Activated T-helper 1 cell treated with anti-CD3 and anti-CD28 coated beads, Interleukin-12 subunit alpha, Interleukin-12 subunit beta, Interleukin-2, Interleukin-4 antibody, amounts not matched to agents 30 ng/mL and 10 ng/mL and 1 ng/mL, durations not matched to agents 14 hours and 24 hours and 36 hours (primary cell): ENCODE results near the gene RAMACL. TPM values are rescaled to one million over a fixed set of nuclear protein-coding genes. Genes with fewer than 3 reads are reported as not detected.

Source experiments
- DNase-seq: peaks from one replicate; pipeline ENCODE4 v3.0.0; 2021; ENCODE audit warnings: low spot score
- H3K27ac Mint-ChIP-seq: one replicate; pipeline ENCODE4 v1.8.0; 2021; ENCODE audit warnings: mild to moderate bottlenecking, mixed read lengths
- H3K27me3 Mint-ChIP-seq: one replicate; pipeline ENCODE4 v1.8.0; 2022; ENCODE audit warnings: mild to moderate bottlenecking, moderate library complexity, mixed read lengths; ENCODE audit not compliant: insufficient read depth
- H3K36me3 Mint-ChIP-seq: one replicate; pipeline ENCODE4 v1.8.0; 2021; ENCODE audit warnings: low read depth, mixed read lengths
- H3K4me1 Mint-ChIP-seq: one replicate; pipeline ENCODE4 v1.8.0; 2021; ENCODE audit warnings: low read depth, mixed read lengths
- H3K4me3 Mint-ChIP-seq: one replicate; pipeline ENCODE4 v1.8.0; 2021; ENCODE audit warnings: mild to moderate bottlenecking, moderate library complexity, mixed read lengths
- H3K9me3 Mint-ChIP-seq: one replicate; pipeline ENCODE4 v1.8.0; 2021; ENCODE audit warnings: mixed read lengths
- intact Hi-C: fragments of 100-400 bp; cut with micrococcal nuclease; formaldehyde crosslinking; loops from one replicate; pipeline ENCODE4 v1.15.1; 2024
- total RNA-seq: library from RNA; stranded (reverse); gene quantifications from 2 replicates; pipeline ENCODE4 v1.2.3, GENCODE V29; 2022

RAMACL gene
- total RNA-seq, 1 donor from 2014 or later = 0.29 TPM

GRCh38 chr6:166614171-166614583 is 27.7 kb upstream of the RAMACL start:
- intact Hi-C loops = no loop called here
- Mint-ChIP-seq H3K27ac (no peak overlapping the region), H3K4me3 (no peak overlapping the region), H3K9me3 (no peaks in the 10 kb centered on the region), H3K36me3 (no peaks in the 10 kb centered on the region), H3K4me1 (no peaks in the 10 kb centered on the region), H3K27me3 (no peaks in the 10 kb centered on the region)
- DNase-seq = no peak

DNA sequence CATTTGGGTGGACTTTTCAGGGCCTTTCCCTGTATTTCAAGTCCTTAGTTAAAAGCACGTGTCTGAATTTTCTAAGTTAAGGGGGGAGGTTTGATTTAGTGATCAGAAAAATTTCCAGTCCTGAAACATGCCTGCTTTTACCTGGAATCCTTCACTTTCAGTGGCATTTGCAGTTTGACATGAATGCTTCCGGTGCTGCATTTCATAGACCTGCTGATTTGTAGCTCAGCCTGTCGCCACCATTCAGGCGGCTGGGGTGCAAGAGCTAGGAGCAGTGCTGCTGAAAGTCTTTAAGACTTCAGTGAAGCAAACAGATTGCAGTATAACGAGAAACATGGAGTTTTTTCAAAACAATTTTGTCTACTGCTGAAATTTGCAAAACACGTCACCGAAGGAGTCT is 26.5 kb upstream of the RAMACL start:
- Mint-ChIP-seq H3K27me3 (no peaks in the 10 kb centered on the region), H3K4me3 (no peak overlapping the region), H3K36me3 (no peaks in the 10 kb centered on the region), H3K9me3 (no peaks in the 10 kb centered on the region), H3K27ac (no peak overlapping the region), H3K4me1 (no peaks in the 10 kb centered on the region)
- intact Hi-C loops = no loop called here
- no peak for DNase-seq

DNA sequence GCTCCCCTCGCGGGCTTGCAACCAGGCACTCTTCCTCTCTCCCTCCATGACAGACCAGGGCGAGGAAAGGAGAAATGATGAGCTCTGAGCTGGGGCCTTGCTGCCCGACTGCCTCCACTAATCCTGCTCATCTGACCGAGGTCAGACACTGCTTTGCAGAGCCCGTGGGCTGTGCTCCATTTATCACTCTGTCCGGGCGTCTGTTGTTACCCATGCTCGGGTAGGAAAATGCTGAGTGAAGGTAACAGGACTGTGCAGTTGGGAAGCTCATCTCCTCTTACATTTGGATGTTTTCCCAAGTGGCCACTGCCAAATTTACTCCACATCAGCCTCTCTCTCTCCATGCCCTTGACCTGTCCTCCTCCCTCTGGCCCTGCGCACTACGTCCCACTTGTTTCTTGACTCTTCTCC is 26.0 kb upstream of the RAMACL start:
- H3K4me3 Mint-ChIP-seq = no peak overlapping the region
- H3K27ac Mint-ChIP-seq = no peak overlapping the region
- no peaks in the 10 kb centered on the region for H3K9me3 Mint-ChIP-seq
- intact Hi-C loops = no loop called here
- no peaks in the 10 kb centered on the region for H3K36me3 Mint-ChIP-seq
- H3K27me3 Mint-ChIP-seq = no peaks in the 10 kb centered on the region
- DNase-seq = no peak
- no peaks in the 10 kb centered on the region for H3K4me1 Mint-ChIP-seq

- no peaks in the 10 kb centered on the region for H3K27me3 Mint-ChIP-seq
- H3K27ac Mint-ChIP-seq = no peak overlapping the region
- no peaks in the 10 kb centered on the region for H3K9me3 Mint-ChIP-seq
- intact Hi-C loops = no loop called here
- no peaks in the 10 kb centered on the region for H3K4me1 Mint-ChIP-seq
- H3K36me3 Mint-ChIP-seq = no peaks in the 10 kb centered on the region
- DNase-seq = no peak
- no peak overlapping the region for H3K4me3 Mint-ChIP-seq
Observed at GRCh38 chr6:166611631-166612030, 25.2 kb upstream of the RAMACL start.

- no peak for DNase-seq
- Mint-ChIP-seq H3K9me3 (no peaks in the 10 kb centered on the region), H3K27ac (no peak overlapping the region), H3K4me1 (no peaks in the 10 kb centered on the region), H3K4me3 (no peak overlapping the region), H3K36me3 (no peaks in the 10 kb centered on the region), H3K27me3 (no peaks in the 10 kb centered on the region)
- intact Hi-C loops = no loop called here
Observed at GRCh38 chr6:166610069-166610468, 23.6 kb upstream of the RAMACL start.

- DNase-seq = no peak
- Mint-ChIP-seq H3K4me3 (no peak overlapping the region), H3K9me3 (no peaks in the 10 kb centered on the region), H3K4me1 (no peaks in the 10 kb centered on the region), H3K27ac (no peak overlapping the region), H3K27me3 (no peaks in the 10 kb centered on the region), H3K36me3 (no peaks in the 10 kb centered on the region)
- intact Hi-C loops = no loop called here
Observed at GRCh38 chr6:166608774-166609173, 22.3 kb upstream of the RAMACL start.

GRCh38 chr6:166605752-166606151 is 19.3 kb upstream of the RAMACL start:
- no peak for DNase-seq
- Mint-ChIP-seq H3K36me3 (no peaks in the 10 kb centered on the region), H3K9me3 (no peaks in the 10 kb centered on the region), H3K27me3 (no peaks in the 10 kb centered on the region), H3K4me1 (no peaks in the 10 kb centered on the region), H3K4me3 (no peak overlapping the region), H3K27ac (no peak overlapping the region)
- intact Hi-C loops = no loop called here

DNA sequence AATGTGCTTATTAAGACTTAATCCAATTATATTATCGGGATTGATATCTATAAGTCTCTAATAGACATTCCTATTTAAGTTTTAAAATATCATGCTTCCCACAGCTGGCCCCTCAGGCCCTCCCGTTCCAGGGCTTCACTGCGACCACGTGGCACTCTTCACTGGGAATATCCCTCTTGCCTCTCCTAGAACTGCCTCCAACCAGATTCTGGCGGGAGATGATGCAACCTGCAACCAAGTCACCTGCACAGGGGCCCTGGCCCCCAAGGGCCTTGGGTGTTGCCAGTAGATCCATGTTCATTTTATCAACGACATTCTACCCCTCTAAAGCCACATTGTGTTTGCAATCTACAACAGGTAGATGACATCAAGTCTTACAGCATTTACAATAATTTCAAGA is 18.4 kb upstream of the RAMACL start:
- intact Hi-C loops = no loop called here
- H3K36me3 Mint-ChIP-seq = no peaks in the 10 kb centered on the region
- H3K4me1 Mint-ChIP-seq = no peaks in the 10 kb centered on the region
- no peak overlapping the region for H3K4me3 Mint-ChIP-seq
- no peaks in the 10 kb centered on the region for H3K27me3 Mint-ChIP-seq
- no peak for DNase-seq
- no peaks in the 10 kb centered on the region for H3K9me3 Mint-ChIP-seq
- no peak overlapping the region for H3K27ac Mint-ChIP-seq

DNA sequence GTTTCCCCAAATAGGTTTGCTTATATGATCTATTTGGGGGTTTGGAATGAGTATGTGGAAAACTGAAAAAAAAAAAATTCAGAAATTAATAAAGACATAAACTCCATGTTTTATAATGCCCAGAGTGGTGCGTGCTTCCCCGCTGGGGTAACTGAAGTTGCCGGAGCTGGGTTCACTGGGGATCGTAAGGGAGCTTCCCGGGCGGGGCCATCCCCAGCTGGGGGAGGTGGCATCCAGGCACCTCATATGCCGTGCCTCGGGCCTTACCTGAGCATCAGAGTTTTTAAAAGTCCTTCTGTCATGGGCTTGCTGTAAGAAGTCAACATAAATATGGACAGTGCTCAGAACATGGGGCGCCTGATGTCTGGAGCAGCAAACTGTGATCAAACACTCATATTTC is 17.9 kb upstream of the RAMACL start:
- Mint-ChIP-seq H3K36me3 (no peaks in the 10 kb centered on the region), H3K4me1 (no peaks in the 10 kb centered on the region), H3K27ac (no peak overlapping the region), H3K27me3 (no peaks in the 10 kb centered on the region), H3K4me3 (no peak overlapping the region), H3K9me3 (no peaks in the 10 kb centered on the region)
- no peak for DNase-seq
- intact Hi-C loops = no loop called here

- intact Hi-C loops = no loop called here
- Mint-ChIP-seq H3K27me3 (no peaks in the 10 kb centered on the region), H3K4me1 (no peaks in the 10 kb centered on the region), H3K9me3 (no peaks in the 10 kb centered on the region), H3K4me3 (no peak overlapping the region), H3K36me3 (no peaks in the 10 kb centered on the region), H3K27ac (no peak overlapping the region)
- no peak for DNase-seq
Observed at GRCh38 chr6:166603043-166603690, 16.7 kb upstream of the RAMACL start.

DNA sequence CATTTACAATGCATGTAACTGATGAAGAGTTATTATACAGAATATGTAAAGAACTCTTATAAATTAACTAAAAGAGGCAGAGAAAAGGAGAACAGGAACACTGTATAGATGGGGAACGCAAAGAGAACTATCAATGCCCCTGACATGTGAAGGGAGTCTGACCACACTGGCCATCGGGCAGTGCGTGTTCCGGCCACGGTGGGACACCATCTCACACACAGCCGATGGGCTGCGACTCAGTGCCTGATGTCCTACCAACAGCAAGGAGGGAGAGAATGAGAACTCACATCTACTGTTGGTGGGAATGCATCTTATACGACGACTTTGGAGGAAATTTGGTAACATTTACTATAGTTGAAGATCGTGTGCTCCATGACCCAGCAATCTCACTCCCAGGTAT is 15.5 kb upstream of the RAMACL start:
- H3K4me3 Mint-ChIP-seq = no peak overlapping the region
- no peaks in the 10 kb centered on the region for H3K36me3 Mint-ChIP-seq
- H3K27ac Mint-ChIP-seq = no peak overlapping the region
- H3K9me3 Mint-ChIP-seq = no peaks in the 10 kb centered on the region
- no peak for DNase-seq
- intact Hi-C loops = no loop called here
- no peaks in the 10 kb centered on the region for H3K27me3 Mint-ChIP-seq
- no peaks in the 10 kb centered on the region for H3K4me1 Mint-ChIP-seq

DNA sequence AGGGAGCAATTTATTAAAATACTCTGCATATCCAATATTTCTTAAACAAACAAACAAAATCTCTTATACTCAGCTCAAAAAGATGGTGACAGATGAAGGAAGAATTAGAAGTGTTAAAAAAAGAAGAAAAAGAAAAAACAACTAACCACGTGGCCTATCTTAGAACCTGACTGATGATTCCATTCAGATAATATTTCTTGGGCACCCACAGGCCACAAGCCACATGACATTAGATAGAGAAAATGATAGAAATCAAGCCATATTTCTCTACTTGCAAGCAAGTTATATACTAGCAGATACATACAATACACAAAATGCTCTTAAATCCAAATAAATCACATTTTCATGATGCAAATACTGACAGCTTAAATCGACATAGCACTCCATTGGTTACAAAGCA is 14.5 kb upstream of the RAMACL start:
- intact Hi-C loops = no loop called here
- no peaks in the 10 kb centered on the region for H3K27me3 Mint-ChIP-seq

GRCh38 chr6:166599205-166599604 is 12.7 kb upstream of the RAMACL start:
- no peak for DNase-seq
- H3K9me3 Mint-ChIP-seq = no peaks in the 10 kb centered on the region
- H3K4me1 Mint-ChIP-seq = no peaks in the 10 kb centered on the region
- no peak overlapping the region for H3K27ac Mint-ChIP-seq
- intact Hi-C loops = no loop called here
- no peaks in the 10 kb centered on the region for H3K36me3 Mint-ChIP-seq
- no peaks in the 10 kb centered on the region for H3K27me3 Mint-ChIP-seq
- no peak overlapping the region for H3K4me3 Mint-ChIP-seq

More for the DNA sequence above, 14.5 kb upstream of the RAMACL start:
- H3K4me1 Mint-ChIP-seq = no peaks in the 10 kb centered on the region
- no peak for DNase-seq
- H3K4me3 Mint-ChIP-seq = no peak overlapping the region
- H3K36me3 Mint-ChIP-seq = no peaks in the 10 kb centered on the region
- no peak overlapping the region for H3K27ac Mint-ChIP-seq
- no peaks in the 10 kb centered on the region for H3K9me3 Mint-ChIP-seq

GRCh38 chr6:166598441-166599138 is 12.1 kb upstream of the RAMACL start:
- H3K4me3 Mint-ChIP-seq = no peak overlapping the region

More at GRCh38 chr6:166598441-166599138, 12.1 kb upstream of the RAMACL start:
- DNase-seq = no peak
- no peaks in the 10 kb centered on the region for H3K9me3 Mint-ChIP-seq
- H3K4me1 Mint-ChIP-seq = no peaks in the 10 kb centered on the region
- no peak overlapping the region for H3K27ac Mint-ChIP-seq
- intact Hi-C loops = no loop called here
- no peaks in the 10 kb centered on the region for H3K27me3 Mint-ChIP-seq
- H3K36me3 Mint-ChIP-seq = no peaks in the 10 kb centered on the region
